Measurements from ENCODE around the gene PLEKHG4B.

PLEKHG4B gene

GRCh38 chr5:162190-162564, 70.2 kb downstream of the PLEKHG4B start:
- DNase-seq (ENCODE audit: low spot score) = no peak
- H3K14ac ChIP-seq (ENCODE audit: low read length) = no peak overlapping the region
- WGBS, 2 donors (ENCODE audit: extremely low coverage in 2 of 2, insufficient read length in 2 of 2, insufficient replicate concordance in 1 of 2) = no CpG with 5 or more reads among the region's 19 CpGs

GRCh38 chr5:162565-163337, 70.8 kb downstream of the PLEKHG4B start:
- Histone ChIP-seq H2BK15ac (ENCODE audit: low read length) (no peak overlapping the region), H3K9me3 (replicated peaks in 1 of 2; ENCODE audit: control insufficient read depth in 2 of 2, insufficient read depth in 1 of 2, low read depth in 1 of 2, low read length in 2 of 2) (peaks cover 0 to 3% of the 10 kb centered on the region in 2 donors), H3K36me3 (replicated peaks in 1 of 2; ENCODE audit: control insufficient read depth in 2 of 2, insufficient read depth in 2 of 2, low read length in 2 of 2) (peaks cover 6 to 37% of the 10 kb centered on the region in 2 donors), H2AFZ (ENCODE audit: low read length) (no peak overlapping the region), H3K79me1 (ENCODE audit: low read depth, low read length) (no peaks in the 10 kb centered on the region), H3K4me2 (ENCODE audit: insufficient read depth, low read length, poor library complexity, severe bottlenecking) (no peak overlapping the region), H3K14ac (ENCODE audit: low read length) (no peak overlapping the region), H3K27ac (replicated peaks; ENCODE audit: low read length) (no peak overlapping the region), H3K18ac (ENCODE audit: low read length) (peak overlapping the region; percentile 27), H3K23ac (ENCODE audit: low read depth, low read length, poor library complexity) (peak overlapping the region; percentile 76), H4K91ac (ENCODE audit: low read depth, low read length, poor library complexity) (no peak overlapping the region), H3K4me1 (ENCODE audit: control insufficient read depth in 2 of 2, insufficient read depth in 1 of 2, low read depth in 1 of 2, low read length in 2 of 2) (peaks cover 2 to 7% of the 10 kb centered on the region in 2 donors), H3K4me3 (ENCODE audit: low read length in 2 of 2) (no peak overlapping the region), H4K8ac (ENCODE audit: low read depth, low read length) (peak overlapping the region; percentile 48), H3K4ac (ENCODE audit: low read length) (no peak overlapping the region), H2BK5ac (ENCODE audit: low read length) (no peak overlapping the region), H3K27me3 (ENCODE audit: control insufficient read depth in 3 of 3, insufficient read depth in 3 of 3, low read depth in 1 of 3, low read length in 3 of 3) (no peaks in the 10 kb centered on the region), H3K9ac (ENCODE audit: low read depth, low read length, poor library complexity) (no peak overlapping the region), H2BK120ac (ENCODE audit: low read depth, low read length) (no peak overlapping the region), H2AK5ac (ENCODE audit: low read depth, low read length) (no peak overlapping the region), H2BK12ac (ENCODE audit: low read length) (peak overlapping the region; percentile 42)
- DNase-seq (ENCODE audit: low spot score) = no peak
- WGBS, 2 donors (ENCODE audit: extremely low coverage in 2 of 2, insufficient read length in 2 of 2, insufficient replicate concordance in 1 of 2) = no CpG with 5 or more reads among the region's 23 CpGs

More at GRCh38 chr5:162190-162564, 70.2 kb downstream of the PLEKHG4B start:
- Histone ChIP-seq H3K27ac (replicated peaks; ENCODE audit: low read length) (no peak overlapping the region), H2AK5ac (ENCODE audit: low read depth, low read length) (no peak overlapping the region), H4K8ac (ENCODE audit: low read depth, low read length) (no peak overlapping the region), H3K18ac (ENCODE audit: low read length) (peak overlapping the region; percentile 27), H3K27me3 (ENCODE audit: control insufficient read depth in 3 of 3, insufficient read depth in 3 of 3, low read depth in 1 of 3, low read length in 3 of 3) (no peaks in the 10 kb centered on the region), H3K4me2 (ENCODE audit: insufficient read depth, low read length, poor library complexity, severe bottlenecking) (no peak overlapping the region), H3K4me1 (ENCODE audit: control insufficient read depth in 2 of 2, insufficient read depth in 1 of 2, low read depth in 1 of 2, low read length in 2 of 2) (peaks cover 1 to 5% of the 10 kb centered on the region in 2 donors), H2BK5ac (ENCODE audit: low read length) (no peak overlapping the region), H2BK15ac (ENCODE audit: low read length) (no peak overlapping the region), H3K79me1 (ENCODE audit: low read depth, low read length) (no peaks in the 10 kb centered on the region), H2BK12ac (ENCODE audit: low read length) (peak overlapping the region; percentile 42), H3K9ac (ENCODE audit: low read depth, low read length, poor library complexity) (no peak overlapping the region), H3K9me3 (replicated peaks in 1 of 2; ENCODE audit: control insufficient read depth in 2 of 2, insufficient read depth in 1 of 2, low read depth in 1 of 2, low read length in 2 of 2) (peaks cover 0 to 3% of the 10 kb centered on the region in 2 donors), H3K23ac (ENCODE audit: low read depth, low read length, poor library complexity) (peak overlapping the region; percentile 76), H4K91ac (ENCODE audit: low read depth, low read length, poor library complexity) (no peak overlapping the region), H2AFZ (ENCODE audit: low read length) (no peak overlapping the region), H3K4ac (ENCODE audit: low read length) (no peak overlapping the region), H3K36me3 (replicated peaks in 1 of 2; ENCODE audit: control insufficient read depth in 2 of 2, insufficient read depth in 2 of 2, low read length in 2 of 2) (peaks cover 11 to 41% of the 10 kb centered on the region in 2 donors), H2BK120ac (ENCODE audit: low read depth, low read length) (no peak overlapping the region), H3K4me3 (ENCODE audit: low read length in 2 of 2) (no peak overlapping the region)

GRCh38 chr5:163338-163620, 71.3 kb downstream of the PLEKHG4B start:
- Histone ChIP-seq H3K18ac (ENCODE audit: low read length) (no peak overlapping the region), H2BK15ac (ENCODE audit: low read length) (no peak overlapping the region), H4K91ac (ENCODE audit: low read depth, low read length, poor library complexity) (no peak overlapping the region), H3K27me3 (ENCODE audit: control insufficient read depth in 3 of 3, insufficient read depth in 3 of 3, low read depth in 1 of 3, low read length in 3 of 3) (no peaks in the 10 kb centered on the region), H3K79me1 (ENCODE audit: low read depth, low read length) (no peaks in the 10 kb centered on the region), H3K4me3 (ENCODE audit: low read length in 2 of 2) (no peak overlapping the region), H3K9me3 (replicated peaks in 1 of 2; ENCODE audit: control insufficient read depth in 2 of 2, insufficient read depth in 1 of 2, low read depth in 1 of 2, low read length in 2 of 2) (peaks cover 0 to 3% of the 10 kb centered on the region in 2 donors), H2AFZ (ENCODE audit: low read length) (no peak overlapping the region), H3K36me3 (replicated peaks in 1 of 2; ENCODE audit: control insufficient read depth in 2 of 2, insufficient read depth in 2 of 2, low read length in 2 of 2) (peaks cover 6 to 35% of the 10 kb centered on the region in 2 donors), H2BK120ac (ENCODE audit: low read depth, low read length) (no peak overlapping the region), H4K8ac (ENCODE audit: low read depth, low read length) (no peak overlapping the region), H3K4ac (ENCODE audit: low read length) (no peak overlapping the region), H3K4me1 (ENCODE audit: control insufficient read depth in 2 of 2, insufficient read depth in 1 of 2, low read depth in 1 of 2, low read length in 2 of 2) (peaks cover 2 to 12% of the 10 kb centered on the region in 2 donors), H3K9ac (ENCODE audit: low read depth, low read length, poor library complexity) (no peak overlapping the region), H2BK5ac (ENCODE audit: low read length) (no peak overlapping the region), H3K14ac (ENCODE audit: low read length) (no peak overlapping the region), H2AK5ac (ENCODE audit: low read depth, low read length) (no peak overlapping the region), H3K23ac (ENCODE audit: low read depth, low read length, poor library complexity) (no peak overlapping the region), H3K27ac (replicated peaks; ENCODE audit: low read length) (no peak overlapping the region), H3K4me2 (ENCODE audit: insufficient read depth, low read length, poor library complexity, severe bottlenecking) (no peak overlapping the region), H2BK12ac (ENCODE audit: low read length) (no peak overlapping the region)
- no CpG with 5 or more reads among the region's 7 CpGs for WGBS, 2 donors (ENCODE audit: extremely low coverage in 2 of 2, insufficient read length in 2 of 2, insufficient replicate concordance in 1 of 2)
- no peak for DNase-seq (ENCODE audit: low spot score)

- no peak overlapping the region for H3K4ac ChIP-seq (ENCODE audit: low read length)
- H3K4me3 ChIP-seq (ENCODE audit: low read length in 2 of 2) = no peak overlapping the region
- H3K18ac ChIP-seq (ENCODE audit: low read length) = no peak overlapping the region
- no peak overlapping the region for H2AK5ac ChIP-seq (ENCODE audit: low read depth, low read length)
- no peak overlapping the region for H2BK15ac ChIP-seq (ENCODE audit: low read length)
- no peak overlapping the region for H3K9ac ChIP-seq (ENCODE audit: low read depth, low read length, poor library complexity)
- no peak overlapping the region for H2BK12ac ChIP-seq (ENCODE audit: low read length)
- H2BK5ac ChIP-seq (ENCODE audit: low read length) = no peak overlapping the region
- H2AFZ ChIP-seq (ENCODE audit: low read length) = no peak overlapping the region
- H4K91ac ChIP-seq (ENCODE audit: low read depth, low read length, poor library complexity) = no peak overlapping the region
- H3K14ac ChIP-seq (ENCODE audit: low read length) = no peak overlapping the region
- H3K27ac ChIP-seq (replicated peaks; ENCODE audit: low read length) = peak overlapping the region; percentile 49
- H4K8ac ChIP-seq (ENCODE audit: low read depth, low read length) = no peak overlapping the region
- peak overlapping the region; percentile 69 for H3K23ac ChIP-seq (ENCODE audit: low read depth, low read length, poor library complexity)
- H2BK120ac ChIP-seq (ENCODE audit: low read depth, low read length) = no peak overlapping the region
- no peak for DNase-seq (ENCODE audit: low spot score)
- H3K36me3 ChIP-seq (replicated peaks in 1 of 2; ENCODE audit: control insufficient read depth in 2 of 2, insufficient read depth in 2 of 2, low read length in 2 of 2) = peaks cover 5 to 32% of the 10 kb centered on the region in 2 donors
- H3K27me3 ChIP-seq (ENCODE audit: control insufficient read depth in 3 of 3, insufficient read depth in 3 of 3, low read depth in 1 of 3, low read length in 3 of 3) = no peaks in the 10 kb centered on the region
- H3K9me3 ChIP-seq (replicated peaks in 1 of 2; ENCODE audit: control insufficient read depth in 2 of 2, insufficient read depth in 1 of 2, low read depth in 1 of 2, low read length in 2 of 2) = peaks cover 0 to 3% of the 10 kb centered on the region in 2 donors
- no peaks in the 10 kb centered on the region for H3K79me1 ChIP-seq (ENCODE audit: low read depth, low read length)
- H3K4me2 ChIP-seq (ENCODE audit: insufficient read depth, low read length, poor library complexity, severe bottlenecking) = no peak overlapping the region
- peaks cover 2 to 12% of the 10 kb centered on the region in 2 donors for H3K4me1 ChIP-seq (ENCODE audit: control insufficient read depth in 2 of 2, insufficient read depth in 1 of 2, low read depth in 1 of 2, low read length in 2 of 2)
- WGBS, 2 donors (ENCODE audit: extremely low coverage in 2 of 2, insufficient read length in 2 of 2, insufficient replicate concordance in 1 of 2) = no CpG with 5 or more reads among the region's 13 CpGs
Observed at GRCh38 chr5:163841-164240, 71.9 kb downstream of the PLEKHG4B start.

Data from neuronal stem cell (in vitro differentiated cells).